ELF-1 (cell line): ENCODE data around the gene CCL25.

Experiments
- DNase-seq: peaks from one replicate; pipeline ENCODE4 v3.0.0-alpha.2; 2016; ENCODE audit warnings: low read depth, low spot score

CCL25 gene

DNA sequence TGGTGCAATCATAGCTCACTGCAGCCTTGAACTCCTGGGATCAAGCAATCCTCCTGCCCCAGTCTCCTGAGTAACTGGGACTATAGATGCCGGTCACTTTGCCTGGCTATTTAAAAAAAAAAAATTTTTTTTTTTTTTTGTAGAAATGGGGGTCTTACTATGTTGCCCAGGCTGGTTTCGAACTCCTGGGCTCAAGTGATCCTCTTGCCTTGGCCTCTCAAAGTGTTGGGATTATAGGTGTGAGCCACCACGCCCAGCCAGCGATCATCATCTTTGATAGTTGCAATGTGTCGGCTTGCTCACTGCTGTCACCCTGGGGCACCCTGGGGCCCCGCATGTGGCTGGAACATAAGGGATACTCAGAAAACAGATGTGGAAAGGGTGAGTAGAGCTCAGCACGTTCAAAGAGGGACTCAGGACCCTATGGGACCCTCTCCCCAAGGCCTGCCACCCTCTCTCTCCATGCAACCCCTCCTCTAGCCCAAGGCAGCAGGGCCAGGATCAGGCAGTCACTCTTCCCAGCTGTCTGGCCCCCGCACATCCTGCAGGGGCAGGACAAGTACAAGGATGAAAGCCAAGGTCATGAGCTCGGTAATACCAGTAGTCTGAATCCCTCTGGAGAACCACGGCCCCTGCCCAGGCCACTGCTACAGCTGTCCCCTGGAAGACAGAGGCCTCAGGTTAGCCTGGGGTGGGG, 6.5 kb upstream of the CCL25 start:
- no peak for DNase-seq

DNA sequence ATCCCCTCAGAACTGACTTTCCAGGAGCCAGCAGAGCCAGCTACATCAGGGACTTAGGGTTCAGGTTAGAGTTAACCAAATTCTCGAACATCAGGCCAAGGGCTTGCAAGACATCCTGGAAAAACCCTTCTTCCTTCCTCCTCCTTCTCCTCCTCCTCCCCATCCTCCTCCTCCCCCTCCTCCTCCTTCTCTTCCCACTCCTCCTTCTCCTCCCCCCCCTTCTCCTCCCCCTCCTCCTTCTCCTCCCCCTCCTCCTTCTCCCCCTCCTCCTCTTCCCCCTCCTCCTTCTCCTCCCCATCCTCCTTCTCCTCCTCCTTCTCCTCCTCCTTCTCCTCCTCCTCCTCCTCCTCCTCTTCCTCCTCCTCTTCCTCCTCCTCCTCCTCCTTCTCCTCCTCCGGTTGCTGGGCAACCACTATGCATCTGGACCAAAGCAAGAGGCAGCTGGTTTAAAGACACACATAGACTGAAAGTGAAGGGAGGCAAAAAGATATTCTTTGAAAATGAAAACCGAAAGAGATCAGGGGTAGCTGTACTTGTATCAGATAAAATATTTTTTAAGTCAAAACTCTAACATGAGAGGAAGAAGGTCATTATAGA, 5.9 kb upstream of the CCL25 start:
- no peak for DNase-seq

DNA sequence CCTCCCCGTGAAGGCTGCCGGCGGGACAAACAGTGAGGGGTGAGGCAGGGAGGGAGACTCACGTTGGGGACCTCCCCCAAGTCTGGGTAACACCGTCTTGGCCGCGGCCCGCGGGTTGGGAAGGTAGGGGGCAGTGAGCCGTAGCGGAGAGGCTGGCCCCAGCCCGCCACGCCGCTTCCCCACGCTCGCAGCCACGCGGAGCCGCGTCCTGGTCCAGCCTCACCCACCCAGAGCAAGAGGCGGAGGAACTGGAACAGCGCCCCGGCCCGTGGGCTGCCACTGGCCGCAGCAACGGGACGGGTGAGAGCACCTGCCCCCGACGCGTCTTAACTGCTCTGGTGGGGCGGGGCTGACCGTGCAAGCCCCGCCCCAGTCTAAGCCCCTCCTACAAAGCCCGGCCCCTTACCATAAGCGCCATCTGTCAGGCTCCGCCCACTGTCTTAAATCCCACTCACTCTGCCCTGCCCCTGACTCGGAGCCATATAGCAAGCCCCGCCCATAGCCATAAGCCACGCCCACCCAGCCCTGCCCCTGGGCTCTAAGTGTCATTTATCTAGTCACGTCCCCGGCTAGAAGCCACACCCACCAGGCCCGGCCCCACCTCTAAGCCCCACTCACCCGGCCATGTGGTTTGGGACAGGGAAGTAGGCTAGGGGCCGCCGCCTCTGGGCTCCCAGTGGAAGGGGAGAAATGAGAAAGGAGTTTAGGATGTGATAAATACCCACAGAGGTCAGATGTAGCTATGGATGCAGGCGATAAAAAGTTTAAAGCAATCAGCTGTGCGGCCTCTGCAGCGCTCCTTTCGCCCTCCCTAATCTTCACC, 2.1 kb upstream of the CCL25 start:
- DNase-seq = peak; percentile 99

DNA sequence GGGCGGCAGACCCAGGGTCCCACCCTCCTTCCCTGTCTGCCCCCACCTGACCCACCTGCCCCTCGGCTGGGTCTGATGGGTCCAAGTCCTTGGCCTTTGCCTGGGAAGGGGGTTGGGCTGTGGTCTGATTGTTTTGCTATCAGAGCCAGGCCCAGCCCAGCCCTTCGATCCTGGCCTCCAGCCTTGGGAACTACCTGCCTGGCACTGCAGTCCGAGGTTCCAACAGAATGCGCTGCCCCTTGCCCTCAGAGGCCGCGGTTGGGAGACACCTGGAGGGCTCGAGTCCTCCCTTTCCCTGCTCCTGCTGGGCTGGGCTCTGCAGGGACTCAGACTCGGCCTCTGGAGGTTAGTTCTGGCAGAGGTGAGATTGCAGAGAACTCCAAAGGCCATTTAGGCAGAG, 1.6 kb downstream of the CCL25 start:
- DNase-seq = peak; percentile 28

DNA sequence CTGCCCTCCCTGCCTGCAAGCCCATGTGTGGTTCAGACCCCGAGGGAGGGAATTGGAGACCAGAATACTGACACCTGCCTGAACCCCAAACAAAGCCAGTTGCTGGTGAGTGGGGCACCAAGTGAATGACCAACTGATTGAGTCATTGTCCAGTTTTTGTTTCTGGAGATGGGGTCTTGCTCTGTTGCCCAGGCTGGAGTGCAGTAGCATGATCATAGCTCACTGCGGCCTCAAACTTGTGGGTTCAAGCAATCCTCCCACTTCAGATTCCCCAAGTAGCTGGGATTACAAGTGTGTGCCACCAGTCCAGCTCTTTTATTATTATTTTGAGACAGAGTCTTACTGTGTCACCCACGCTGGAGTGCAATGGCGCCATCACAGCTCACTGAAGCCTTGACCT, 4.0 kb downstream of the CCL25 start:
- no peak for DNase-seq

DNA sequence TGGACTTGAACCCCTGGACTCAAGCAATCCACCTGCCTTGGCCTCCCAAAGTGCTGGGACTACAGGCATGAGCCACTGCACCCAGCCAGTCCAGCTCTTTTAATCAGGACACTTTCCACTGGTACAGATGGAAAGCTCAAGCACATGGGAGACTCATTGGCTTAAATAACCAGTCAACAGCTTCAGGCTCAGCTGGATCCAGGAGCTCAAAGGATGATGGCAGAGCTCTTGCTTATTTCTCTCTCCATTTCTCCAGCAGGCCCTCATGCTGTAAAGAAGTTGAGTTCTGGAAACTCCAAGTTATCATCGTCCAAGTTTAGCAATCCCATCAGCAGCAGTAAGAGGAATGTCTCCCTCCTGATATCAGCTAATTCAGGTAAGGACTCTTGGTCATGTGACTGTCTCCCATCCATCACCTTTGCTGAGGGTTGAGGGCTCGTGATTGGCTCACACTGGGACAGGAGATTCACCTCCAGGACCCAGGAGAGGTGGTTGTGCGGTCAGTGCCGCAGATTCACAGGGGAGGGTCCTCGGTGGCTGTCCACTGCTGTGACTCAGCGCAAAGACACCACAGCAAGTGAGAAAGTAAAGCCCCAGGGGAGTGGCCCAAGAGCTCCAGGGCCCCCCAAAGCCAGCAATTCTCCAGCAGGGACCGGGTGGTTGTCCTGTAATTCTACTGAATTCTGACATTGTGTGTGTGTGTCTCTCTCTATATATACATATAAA, 5.1 kb downstream of the CCL25 start:
- DNase-seq = peak; percentile 47

DNA sequence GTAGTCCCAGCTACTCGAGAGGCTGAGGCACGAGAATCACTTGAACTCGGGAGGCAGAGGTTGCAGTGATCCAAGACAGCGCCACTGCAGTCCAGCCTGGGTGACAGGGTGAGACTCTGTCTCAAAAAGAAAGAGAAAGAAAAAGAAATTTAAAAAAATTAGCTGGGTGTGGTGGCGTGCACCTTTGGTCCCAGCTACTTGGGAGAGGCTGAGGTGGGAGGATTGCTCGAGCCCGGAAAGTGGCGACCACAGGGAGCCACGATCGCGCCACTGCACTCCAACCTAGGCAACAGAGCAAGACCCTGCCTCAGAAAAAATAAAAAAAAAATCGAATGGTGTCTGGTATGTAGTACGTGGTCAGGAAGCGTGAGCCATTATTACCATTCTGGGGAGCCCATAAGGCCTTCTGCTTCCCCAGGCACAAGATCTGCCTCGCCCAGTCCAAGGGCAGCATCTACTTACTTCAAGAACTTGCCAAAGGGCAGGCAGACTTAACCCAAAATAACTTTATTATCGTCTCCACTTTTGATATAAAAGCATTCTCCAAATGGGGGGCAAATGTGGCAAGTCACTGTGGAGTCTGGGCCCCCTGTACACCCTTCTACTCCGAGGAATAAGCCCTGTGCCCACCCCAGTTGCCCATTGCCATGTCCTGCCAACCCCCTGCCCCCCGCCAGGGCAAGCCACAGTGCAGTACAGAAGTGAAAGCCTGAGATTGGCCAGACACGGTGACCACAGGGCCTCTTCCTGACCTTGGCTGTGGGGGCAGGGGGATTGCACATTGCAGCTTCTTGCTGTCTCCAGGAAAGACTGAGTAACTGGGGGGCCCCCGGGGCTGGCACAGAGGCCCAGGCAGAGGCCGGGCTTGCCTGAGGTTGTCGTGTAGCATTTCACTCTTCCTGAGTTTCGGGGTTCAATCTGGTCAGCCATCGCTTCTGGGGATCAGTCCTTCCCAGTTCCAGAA, 12.6 kb downstream of the CCL25 start:
- no peak for DNase-seq

DNA sequence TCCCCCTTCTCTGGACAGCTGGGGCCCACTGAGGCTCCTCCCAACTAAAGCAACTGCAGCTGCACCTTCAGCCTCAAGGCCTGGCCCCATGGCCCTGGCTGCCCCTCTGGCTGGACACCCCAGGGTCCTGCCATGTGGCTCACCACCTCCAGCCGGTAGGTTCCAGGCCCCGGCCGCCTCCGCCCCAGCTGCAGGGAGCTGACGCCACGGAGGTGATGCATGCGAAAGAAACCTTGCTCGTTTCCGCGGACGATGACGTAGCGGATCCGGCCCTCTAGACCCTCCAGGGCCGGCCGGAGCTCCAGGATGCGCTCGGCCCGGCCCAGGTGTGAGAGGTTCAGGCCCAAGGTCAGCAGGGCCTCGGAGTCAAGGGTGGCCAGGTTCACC, 13.3 kb downstream of the CCL25 start:
- DNase-seq = no peak

DNA sequence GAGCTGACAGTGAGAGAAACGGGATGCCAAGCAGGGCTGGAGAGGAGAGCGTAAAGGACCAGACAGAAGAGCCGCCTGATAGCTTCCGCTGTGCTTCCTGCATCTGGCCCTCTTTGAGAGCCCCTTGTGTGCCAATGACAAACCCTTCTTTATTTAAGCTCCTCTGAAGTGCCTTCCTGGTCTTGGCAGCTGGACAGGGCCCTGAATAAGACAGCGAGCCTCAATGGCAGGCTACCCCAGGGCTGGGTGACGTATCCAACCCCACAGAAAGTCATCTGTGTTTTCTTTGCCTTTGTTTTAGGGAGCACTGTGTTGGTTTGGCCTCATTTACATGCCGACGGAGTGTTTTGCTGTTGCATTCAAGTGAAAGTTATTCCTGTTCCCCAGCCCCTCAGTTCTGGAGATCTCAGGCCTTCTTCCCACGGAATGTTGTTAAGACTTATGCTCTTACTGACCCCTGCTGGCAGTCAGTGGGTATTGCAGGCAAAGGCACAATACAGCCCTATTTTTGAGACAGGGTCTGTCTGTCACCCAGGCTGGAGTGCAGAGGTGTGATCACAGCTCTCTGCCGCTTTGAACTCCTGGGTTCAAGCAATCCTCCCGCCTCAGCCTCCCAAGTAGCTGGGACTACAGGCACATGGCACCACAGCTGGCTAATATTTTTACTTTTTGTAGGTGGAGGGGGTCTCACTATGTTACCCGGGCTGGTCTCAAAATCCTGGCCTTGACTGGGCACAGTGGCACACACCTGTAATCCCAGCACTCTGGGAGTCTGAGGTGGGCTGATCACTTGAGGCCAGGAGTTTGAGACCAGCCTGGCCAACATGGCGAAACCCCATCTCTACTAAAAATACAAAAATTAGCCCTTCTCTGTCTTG, 16.8 kb downstream of the CCL25 start:
- peak; percentile 84 for DNase-seq

DNA sequence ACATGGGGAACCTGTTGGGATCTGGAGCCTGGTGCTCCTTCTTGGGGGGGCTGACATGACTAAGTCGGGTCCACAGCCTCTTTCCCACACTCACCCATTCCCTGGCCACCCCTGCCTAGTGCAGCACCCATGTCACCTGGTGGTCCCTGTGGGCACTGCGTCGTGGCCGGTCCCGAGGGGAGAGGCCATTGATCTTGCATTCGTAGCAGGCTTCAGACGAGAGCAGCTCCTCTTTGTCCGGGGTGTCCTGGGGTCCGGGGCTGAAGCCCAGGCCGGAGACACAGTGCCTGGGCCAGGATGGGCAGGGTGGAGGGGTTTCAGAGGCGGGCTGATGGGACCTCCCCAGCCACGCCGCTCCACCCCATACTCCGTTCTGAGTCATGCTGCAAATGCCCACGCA, 19.4 kb downstream of the CCL25 start:
- DNase-seq = no peak

DNA sequence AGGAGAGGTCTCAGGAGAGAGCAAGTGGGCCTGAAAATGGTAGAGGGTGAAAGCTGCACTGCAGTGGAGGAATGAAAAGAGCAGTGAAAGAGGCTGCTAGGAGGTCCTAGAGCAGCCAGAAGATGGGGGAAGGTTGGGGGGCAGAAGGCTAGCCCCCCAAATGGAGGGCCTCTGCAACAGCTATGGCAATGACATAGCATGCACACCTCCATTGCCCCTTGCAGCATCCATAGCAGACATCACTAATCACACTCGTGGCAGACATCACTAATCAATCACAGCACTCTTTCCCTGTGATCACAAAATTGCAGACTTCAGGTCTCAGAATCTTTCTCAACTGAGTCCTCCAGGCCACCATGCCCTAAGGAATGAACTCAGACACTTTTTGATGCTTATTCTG, 21.9 kb downstream of the CCL25 start:
- no peak for DNase-seq

DNA sequence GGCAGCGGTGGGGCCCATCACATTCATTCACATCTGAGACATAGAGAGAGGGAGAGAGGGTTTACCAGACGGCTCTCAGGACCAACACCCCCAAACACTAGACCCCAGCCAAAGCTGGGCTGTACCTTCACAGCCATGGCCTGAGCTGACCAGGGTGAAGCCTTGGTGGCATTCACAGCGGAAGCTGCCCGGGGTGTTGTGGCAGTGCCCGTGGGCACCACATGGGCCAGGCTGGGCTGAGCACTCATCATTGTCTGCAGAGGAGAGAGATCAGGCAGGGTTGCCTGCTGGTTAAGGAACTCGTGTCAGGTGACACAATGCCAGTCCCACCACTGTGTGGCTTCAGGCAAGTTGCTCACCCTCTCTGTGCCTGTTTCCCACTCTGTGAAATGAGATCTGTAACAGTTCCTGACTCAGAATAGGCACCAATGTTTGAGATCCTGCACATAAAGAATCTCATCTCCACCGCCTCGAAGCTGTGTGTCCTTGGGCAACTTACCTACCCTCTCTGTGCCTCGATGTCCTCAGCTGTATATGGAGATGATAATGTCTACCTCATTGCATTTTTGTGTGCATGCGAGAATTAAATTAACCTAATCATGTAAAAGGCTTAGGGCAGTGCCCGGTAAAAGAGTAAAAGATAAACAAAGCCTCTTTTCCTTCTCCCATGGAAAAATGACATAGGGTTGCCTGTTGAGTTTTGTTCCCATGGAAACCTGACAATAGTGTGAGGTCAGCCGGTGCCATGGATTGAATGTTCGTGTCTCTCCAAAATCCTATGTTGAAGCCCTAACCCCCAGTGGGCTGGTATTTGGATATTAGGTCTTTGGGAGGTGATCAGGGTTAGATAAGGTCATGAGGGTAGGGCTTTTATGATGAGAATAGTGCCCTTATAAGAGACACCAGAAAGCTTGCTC, 22.9 kb downstream of the CCL25 start:
- DNase-seq = no peak

DNA sequence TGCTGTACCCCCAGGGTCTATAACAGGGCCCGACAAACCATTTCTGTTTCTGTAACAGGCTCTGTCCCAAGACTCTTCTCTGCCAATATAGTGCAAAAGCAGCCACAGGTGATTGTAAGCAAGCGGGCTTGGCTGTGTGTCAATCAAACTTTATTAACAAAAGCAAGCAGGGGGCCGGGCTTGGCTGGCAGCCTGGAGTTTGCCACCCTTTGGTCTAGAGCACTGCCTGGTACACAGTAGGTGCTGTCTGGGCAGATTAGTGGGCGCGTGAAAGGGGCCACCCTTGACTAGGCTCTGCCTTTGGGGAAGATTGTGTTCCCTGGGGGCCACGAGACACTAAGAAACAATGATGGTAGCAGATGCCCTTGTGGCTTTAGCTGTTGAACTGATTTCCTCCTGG, 27.4 kb downstream of the CCL25 start:
- no peak for DNase-seq

DNA sequence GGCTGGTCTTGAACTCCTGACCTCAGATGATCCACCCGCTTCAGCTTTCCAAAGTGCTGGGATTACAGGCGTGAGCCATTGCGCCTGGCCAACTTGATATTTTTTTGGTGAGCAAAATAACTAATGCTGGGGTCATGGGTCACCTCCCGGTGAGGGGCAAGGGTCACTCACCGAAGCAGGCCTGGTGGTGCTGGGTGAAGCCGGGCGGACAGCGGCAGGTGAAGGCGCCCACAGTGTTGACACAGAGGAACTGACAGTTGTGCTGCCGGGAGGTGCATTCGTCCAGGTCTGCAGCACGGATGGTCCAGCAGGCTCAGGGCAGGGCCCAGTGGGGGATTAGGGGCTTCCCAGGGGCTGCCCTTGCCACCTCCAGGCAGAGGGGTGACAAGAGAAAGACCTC, 28.3 kb downstream of the CCL25 start:
- no peak for DNase-seq

DNA sequence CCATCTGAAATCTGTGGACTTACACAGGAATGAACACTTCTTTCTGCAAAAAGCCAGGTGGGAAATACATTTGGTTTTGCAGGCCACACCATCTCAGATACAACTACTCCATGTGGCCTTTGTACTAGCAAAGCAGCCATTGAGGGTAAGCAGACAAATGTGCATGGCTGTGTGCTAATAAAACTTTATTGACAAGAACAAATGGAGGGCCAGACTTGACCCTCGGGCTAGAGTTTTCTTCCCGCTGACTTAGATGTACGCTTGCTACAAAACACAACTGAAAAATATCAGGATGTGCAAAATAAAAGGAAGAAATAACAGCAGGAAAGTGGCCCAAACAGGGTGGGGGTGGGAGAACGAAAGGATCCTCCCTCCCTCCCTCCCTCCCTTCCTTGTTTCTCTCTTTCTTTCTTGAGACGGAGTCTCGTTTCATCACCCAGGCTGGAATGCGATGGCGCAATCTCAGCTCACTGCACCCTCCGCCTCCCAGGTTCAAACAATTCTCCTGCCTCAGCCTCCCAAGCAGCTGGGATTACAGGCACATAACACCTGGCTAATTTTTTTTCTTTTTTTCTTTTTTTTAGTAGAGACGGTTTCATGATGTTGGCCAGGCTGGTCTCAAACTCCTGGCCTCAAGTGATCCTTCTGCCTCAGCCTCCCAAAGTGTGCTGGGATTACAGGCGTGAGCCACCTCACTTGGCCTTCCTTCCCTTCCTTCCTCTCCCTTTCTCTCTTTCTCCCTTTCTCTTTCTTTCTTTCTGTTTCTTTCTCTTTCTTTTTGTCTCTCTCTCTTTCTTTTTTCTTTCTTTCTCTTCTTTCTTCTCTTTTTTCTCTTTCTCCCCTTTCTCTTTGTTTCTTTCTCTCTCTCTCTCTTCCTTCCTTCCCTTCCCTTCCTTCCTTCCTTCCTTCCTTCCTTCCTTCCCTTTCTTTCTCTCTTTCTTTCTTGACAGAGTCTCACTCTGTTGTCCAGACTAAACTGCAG, 29.3 kb downstream of the CCL25 start:
- DNase-seq = peak; percentile 59

DNA sequence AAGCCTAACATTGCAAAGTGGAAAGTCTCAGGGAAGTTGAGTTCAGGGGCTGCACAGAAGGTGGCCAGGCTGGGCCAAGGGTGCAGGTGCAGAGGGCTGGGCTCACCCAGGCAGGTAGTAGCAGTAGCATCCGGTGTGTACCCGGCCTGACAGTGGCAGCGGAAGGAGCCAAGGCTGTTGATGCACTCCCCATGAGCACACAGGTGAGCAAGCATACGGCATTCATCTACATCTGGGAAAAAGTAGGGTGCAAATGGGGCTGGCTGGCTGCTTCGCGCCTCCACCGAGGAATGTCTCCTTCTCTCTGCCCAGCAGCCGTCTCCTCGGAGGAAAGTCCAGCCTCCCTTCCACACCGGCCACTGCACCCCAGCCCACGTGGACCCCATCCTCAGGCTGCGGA, 30.6 kb downstream of the CCL25 start:
- no peak for DNase-seq

DNA sequence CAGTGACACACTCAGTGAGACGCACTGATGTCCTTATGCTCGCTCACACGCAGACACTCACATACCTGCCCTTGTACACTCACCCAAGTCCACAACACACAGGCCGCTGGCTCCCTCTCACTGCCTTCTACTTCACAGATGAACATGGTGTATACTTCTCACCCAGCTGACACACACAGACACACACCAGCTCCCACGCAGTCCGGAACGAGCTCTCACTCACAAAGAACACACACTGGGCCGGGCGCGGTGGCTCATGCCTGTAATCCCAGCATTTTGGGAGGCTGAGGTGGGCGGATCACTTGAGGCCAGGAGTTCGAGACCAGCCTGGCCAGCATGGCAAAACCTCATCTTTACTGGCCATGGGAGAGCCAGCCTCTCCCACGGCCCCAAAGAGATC, 31.6 kb downstream of the CCL25 start:
- DNase-seq = no peak
